ENCODE data around the gene OTP.

Gene OTP

GRCh38 chr5:77637998-77638762 is at the start of gene OTP:
Gene OTP (minus strand): TSS chr5:77638713. CDS start chr5:77638549, 164 bp downstream.
- DNase-seq = no peak

- no peak for DNase-seq
Measured at GRCh38 chr5:77683171-77683732, 44.7 kb upstream of the OTP start.

DNA sequence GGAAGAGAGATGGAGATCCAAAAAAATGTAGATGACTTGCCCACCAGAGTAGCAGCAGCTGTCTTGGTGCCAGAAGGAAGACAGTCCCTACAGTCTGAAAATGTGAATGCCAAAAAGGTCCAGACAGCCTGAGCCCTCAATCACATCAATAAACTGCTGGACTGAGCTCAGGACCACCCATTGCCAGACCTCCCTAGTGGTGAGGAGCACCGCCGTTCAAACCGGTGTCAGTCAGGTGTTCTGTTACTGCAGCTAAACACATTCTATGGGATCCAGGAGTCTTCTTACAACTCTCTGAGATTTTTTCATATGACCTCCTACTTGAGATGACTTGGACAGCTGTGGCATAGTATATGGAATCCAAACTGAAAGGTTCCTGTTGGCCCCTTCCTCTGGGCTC is 32.0 kb upstream of the OTP start:
- DNase-seq = no peak

DNA sequence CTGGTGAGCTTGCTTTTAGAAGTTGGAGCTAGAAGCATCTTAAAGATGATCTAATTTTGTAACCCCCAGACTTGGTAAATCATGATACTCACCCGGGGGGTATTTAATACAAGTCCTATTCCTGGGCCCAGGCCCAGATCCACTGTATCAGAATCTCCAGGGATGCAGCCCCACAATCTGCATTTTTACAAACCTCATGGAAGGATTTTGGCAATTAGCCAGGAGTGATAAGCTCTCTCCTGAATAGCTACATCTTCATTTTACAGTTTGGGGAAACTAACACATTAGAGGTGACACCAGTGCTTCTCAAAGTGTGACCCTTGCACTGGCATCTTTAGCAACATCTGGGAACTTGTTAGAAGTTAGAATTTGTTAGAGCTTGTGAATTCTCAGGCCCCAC is 31.2 kb upstream of the OTP start:
- no peak for DNase-seq

DNA sequence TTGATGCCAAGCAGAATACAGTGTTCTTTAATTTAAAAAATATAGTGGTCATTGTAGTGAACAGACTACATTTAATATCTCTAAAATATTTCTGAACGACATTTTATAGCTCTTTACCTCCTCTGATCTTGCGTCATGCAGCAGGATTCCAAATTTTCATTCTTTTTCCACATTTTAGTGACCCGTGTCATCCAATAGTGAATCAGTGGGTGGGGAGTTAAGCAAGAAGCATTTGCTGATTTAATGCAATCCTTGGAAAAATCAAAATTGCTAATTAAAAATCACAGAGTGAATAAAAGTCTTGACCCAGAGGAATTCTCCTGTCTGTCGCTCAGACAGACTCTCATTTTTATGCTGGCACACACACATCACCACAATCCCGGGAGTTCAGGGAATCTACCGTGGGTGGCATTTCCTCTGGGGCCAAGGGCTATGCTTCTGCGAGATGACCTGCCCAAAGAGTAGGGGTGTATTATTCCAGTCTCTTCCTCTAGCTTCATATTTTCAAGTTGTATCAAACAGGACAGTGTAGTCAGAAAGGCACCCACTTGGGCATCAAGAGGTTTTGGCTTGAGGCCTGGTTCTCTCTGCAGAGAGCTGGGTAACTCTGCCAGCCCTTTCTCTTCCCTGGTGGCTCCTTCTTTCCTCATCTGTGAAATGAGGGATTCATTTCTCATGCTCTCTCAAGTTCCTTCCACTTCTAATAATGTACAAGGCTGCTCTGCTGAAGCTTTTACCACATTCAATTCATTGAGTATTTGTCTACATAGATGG is 24.8 kb upstream of the OTP start:
- no peak for DNase-seq

DNA sequence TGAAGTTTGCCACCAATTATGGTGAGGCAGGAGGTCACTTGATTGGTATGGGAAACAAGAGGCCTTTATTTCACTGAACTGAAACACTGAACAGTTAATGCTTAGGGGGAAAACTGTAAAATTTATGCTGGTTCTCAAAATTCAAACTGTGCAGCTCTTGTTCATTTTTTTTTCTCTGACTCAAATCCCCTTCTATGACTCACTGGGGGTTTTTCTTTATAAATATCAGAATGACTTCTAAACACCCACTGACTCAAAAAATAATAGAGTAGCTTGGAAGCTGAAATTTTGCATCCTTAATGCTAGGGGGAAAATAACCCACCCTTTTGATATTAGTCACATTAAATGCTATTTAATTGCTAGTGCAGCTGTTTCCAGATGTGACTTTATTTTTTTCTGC is 24.1 kb upstream of the OTP start:
- no peak for DNase-seq

GRCh38 chr5:77658662-77659061 is 20.1 kb upstream of the OTP start:
- DNase-seq = no peak

DNA sequence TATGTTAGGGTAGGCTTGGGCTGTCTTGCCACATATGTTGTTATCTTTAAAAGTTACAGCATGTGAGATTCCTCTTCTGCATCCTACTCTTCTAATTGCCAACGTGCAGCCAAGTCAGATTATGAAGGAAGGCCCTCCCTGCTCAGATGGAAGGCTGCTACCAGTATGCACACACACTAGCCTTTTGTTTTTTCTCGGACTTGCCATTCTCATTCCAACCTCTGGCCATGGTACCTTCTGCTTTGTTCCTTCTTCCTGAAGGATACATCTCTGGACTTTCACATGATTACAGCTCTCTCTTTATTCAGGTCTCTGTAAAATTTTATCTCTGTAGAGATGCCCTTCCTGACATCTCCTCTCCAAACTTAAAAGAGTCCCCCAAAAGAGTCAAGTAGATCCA is 12.8 kb upstream of the OTP start:
- no peak for DNase-seq

- no peak for DNase-seq
Measured at GRCh38 chr5:77650686-77651085, 12.2 kb upstream of the OTP start.

- no peak for DNase-seq
Measured at GRCh38 chr5:77649776-77650175, 11.3 kb upstream of the OTP start.

- DNase-seq = no peak
Measured at GRCh38 chr5:77645995-77646639, 7.6 kb upstream of the OTP start.

- no peak for DNase-seq
Measured at GRCh38 chr5:77645158-77645994, 6.9 kb upstream of the OTP start.

- DNase-seq = no peak
Measured at GRCh38 chr5:77644371-77645157, 6.1 kb upstream of the OTP start.

DNA sequence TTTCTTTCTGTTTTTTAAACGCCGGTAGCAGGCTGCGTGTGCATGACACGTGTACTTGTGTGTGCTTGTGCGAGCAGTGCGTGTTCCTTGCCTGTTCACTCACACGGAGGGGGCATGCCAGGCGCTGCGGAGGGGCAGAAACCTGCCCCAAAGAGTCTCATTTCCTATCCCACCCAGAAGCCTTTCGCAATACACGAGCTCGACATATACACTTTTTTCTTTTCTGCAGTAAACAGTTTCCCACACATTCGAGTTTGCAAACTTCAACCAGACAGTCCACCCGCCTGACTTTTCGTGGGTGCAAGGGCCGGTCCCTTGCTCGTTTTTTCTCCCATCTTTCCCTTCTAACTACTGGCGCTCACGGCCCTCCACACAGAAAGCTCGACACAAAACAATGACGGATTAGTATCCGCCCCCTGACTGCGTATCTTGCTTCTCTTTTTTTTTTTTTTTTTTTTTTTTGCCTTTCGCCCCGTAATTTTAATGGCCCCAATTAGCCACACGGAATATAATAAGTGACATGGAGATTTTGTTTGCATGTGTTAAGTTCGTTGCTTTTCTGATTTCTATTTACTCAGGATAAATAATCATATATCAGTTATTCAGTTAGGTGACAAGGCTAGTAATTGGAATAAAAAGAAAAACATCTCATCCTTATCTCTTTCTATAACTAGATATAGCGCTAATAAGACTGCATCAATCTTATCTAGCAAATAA is 5.3 kb upstream of the OTP start:
- DNase-seq = no peak

- no peak for DNase-seq
Measured at GRCh38 chr5:77642738-77643653, 4.5 kb upstream of the OTP start.

DNA sequence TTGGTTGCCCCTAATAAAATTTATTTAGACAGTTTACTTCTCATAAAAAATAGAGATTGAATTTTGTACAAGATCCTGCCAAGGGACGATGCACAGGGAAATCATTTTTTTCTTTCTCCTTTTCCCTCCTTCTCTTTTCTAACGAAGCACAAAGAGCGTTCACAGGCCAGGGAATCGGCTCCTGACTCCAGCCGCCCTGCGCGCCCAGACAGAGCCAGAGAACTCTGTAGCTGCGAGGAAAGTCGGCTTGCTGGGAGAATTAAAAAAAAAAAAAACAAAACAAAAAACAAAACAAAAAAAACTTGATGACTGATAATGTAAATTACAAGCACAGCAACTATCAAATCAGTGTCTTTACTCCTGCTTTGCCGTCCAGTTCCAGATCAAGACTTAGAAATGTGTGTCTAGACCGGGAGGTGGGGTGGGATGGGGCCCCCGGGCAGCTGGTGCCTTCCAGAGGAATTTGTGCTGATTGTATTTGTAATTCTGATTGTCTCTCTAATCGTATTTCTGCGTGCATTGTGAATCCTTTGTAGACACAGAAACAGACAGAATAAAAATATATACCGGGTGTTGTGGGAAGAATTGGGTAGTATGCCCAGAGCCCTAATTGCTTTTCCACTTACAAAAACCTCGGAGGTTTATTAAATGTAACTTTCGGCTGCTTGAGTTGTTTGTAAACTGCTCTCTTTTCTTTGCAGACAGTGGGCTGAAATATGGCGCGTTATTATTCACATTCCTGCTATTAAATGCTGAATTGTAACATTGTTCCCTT is 3.6 kb upstream of the OTP start:
- DNase-seq = no peak

GRCh38 chr5:77641397-77641943 is 3.0 kb upstream of the OTP start:
- no peak for DNase-seq

GRCh38 chr5:77640589-77641396 is 2.3 kb upstream of the OTP start:
- DNase-seq = no peak

Measured in NCI-H1092 (cell line).